ENCODE results near the gene DLL4.

Gene DLL4

GRCh38 chr15:40892447-40893012 is 36.6 kb upstream of the DLL4 start:
- H3K27ac ChIP-seq = no peak overlapping the region
- TF ChIP-seq, protein P1, sequence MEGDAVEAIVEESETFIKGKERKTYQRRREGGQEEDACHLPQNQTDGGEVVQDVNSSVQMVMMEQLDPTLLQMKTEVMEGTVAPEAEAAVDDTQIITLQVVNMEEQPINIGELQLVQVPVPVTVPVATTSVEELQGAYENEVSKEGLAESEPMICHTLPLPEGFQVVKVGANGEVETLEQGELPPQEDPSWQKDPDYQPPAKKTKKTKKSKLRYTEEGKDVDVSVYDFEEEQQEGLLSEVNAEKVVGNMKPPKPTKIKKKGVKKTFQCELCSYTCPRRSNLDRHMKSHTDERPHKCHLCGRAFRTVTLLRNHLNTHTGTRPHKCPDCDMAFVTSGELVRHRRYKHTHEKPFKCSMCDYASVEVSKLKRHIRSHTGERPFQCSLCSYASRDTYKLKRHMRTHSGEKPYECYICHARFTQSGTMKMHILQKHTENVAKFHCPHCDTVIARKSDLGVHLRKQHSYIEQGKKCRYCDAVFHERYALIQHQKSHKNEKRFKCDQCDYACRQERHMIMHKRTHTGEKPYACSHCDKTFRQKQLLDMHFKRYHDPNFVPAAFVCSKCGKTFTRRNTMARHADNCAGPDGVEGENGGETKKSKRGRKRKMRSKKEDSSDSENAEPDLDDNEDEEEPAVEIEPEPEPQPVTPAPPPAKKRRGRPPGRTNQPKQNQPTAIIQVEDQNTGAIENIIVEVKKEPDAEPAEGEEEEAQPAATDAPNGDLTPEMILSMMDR (conservative IDR thresholded peaks at IDR 0.05) = no peak

DNA sequence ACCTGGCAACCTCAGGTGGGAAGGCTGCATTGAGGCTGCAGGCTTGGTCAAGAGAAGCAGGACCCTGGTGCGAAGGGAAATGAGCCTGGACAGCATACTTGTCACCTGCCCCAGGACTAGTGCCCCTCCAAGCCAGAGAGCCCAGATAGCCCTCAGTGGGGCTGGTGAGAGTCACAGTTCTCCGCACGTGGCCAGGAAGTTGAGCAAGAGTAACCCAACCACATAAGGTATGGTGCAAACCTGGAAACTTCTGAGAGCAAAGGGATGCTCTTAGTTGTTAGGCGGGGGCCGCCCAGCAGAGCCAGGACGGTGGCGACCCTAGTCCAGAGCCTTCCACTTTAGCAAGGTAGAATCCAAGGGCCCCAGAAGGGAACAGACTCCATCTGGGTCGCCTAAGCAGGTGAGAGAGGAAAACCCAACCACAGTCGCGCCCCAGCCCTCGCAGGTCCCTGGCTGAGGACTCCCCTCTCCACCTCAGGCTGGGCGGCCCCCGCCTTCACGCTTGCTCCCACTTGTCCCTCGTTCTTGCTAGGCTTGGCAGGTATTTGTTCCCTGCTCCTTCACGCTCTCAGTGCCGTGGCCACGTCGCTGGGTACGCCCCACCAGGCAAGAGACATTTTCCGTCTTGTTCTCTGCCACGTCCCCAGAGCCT is 36.0 kb upstream of the DLL4 start:
- peak overlapping the region; percentile 85; the same call in 1 of the 2 replicates for H3K27ac ChIP-seq
- TF ChIP-seq, protein P1 (conservative IDR thresholded peaks at IDR 0.05) = no peak

- TF ChIP-seq, protein P1 (conservative IDR thresholded peaks at IDR 0.05) = peak; percentile 88
- peak within 1 kb of the TSS; percentile 85 for H3K27ac ChIP-seq
These were observed 35.1 kb upstream of the DLL4 start, which contains the start of gene VPS18 for GRCh38 chr15:40893733-40894680. VPS18 (plus strand) TSS chr15:40894450; CDS start chr15:40894769, 319 bp downstream.

DNA sequence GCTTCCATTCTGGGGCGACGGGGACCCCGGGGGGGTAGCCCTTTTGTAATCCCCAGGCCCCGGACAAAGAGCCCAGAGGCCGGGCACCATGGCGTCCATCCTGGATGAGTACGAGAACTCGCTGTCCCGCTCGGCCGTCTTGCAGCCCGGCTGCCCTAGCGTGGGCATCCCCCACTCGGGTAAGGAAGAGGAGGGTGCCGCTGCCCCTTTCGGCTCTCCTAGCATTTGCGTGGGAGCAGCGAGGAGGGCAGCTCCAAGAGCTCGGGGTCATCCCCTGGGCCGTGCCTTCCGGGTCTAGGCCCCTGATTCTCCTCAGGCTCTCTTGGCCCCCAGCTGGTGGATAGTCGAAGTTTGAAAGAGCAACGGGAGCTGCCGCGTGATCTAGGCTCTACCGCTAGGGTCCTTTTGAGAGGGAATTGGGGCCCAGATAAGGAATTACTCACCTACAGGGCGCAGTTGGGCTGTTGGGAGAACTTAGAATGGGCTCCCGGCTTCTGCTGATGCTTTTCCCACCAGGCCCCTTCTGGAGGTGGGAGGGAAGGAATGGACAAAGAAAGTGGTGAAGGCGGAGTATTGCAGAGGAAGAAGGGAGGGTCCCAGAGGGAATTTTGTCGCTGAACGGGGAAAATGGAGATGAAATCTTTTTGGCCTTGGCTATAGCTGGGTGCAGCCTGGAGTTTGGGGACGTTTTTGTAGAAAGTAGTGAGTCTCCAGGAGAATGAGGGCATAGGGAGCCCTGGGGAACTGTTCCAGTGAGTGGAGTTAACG is 34.3 kb upstream of the DLL4 start:
- TF ChIP-seq, protein P1 (conservative IDR thresholded peaks at IDR 0.05) = peak; percentile 43
- H3K27ac ChIP-seq = peak overlapping the region; percentile 85

GRCh38 chr15:40899536-40900207 is 29.5 kb upstream of the DLL4 start:
- TF ChIP-seq, protein P1 (conservative IDR thresholded peaks at IDR 0.05) = no peak
- no peak overlapping the region for H3K27ac ChIP-seq

- TF ChIP-seq, protein P1 (conservative IDR thresholded peaks at IDR 0.05) = no peak
- H3K27ac ChIP-seq = no peak overlapping the region
These were observed 28.7 kb upstream of the DLL4 start for GRCh38 chr15:40900256-40901052.

Data from VCaP (cell line).